Activated naive CD4-positive, alpha-beta T cell treated with Interleukin-2 at 50 U/mL for 16 hours (primary cell): Measurements from ENCODE around the gene KCNJ6.
"Not testable (repeated sequence)": the region's sequence is repeated elsewhere in the genome, so short reads cannot be mapped to it uniquely, and the experiment has no call there.

Source experiments
- DNase-seq: peaks from one replicate; pipeline ENCODE4 v3.0.0-alpha.2; 2020

KCNJ6 gene, protein sequence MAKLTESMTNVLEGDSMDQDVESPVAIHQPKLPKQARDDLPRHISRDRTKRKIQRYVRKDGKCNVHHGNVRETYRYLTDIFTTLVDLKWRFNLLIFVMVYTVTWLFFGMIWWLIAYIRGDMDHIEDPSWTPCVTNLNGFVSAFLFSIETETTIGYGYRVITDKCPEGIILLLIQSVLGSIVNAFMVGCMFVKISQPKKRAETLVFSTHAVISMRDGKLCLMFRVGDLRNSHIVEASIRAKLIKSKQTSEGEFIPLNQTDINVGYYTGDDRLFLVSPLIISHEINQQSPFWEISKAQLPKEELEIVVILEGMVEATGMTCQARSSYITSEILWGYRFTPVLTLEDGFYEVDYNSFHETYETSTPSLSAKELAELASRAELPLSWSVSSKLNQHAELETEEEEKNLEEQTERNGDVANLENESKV

DNA sequence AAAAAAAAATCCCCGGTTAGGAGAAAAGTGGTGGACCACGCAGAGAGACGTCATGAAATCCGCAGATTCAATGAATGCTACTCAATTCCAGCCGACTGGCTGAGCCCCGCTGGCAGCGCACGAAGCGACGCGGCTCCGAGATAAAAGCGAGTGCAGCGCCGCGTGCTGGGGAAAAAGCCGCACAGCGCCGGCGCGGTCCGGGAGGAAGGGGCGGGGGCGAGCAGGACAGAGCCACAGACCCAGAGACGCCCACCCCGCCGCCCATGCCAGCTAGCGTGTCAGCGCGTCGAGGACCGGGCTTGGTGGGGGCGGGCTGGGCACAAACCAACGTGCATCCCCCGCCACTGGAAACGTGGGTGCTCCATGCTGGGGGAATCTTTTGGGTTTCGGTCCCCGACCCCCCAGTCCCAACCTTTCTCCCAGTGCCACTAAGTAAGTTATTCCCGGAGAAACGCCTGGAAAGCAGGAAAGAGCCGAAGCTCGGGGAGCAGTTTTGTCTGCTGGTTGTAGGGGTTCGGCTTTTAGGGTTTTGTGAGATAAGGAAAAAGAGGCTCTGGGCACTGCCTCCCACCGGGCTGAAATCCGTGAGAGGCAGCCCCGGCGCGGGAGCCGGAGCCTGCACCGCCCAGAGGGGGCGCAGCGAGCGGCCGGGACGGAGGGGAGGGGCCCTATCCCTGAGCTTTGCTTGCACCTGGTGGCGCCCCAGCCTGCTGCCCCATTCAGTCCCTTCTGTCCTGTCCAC is at the start of gene KCNJ6:
Gene KCNJ6, minus strand, starts transcription at position 148 of the 742 bp plus-strand sequence. CDS start 75,775 bp downstream, outside the sequence.
- no peak for DNase-seq

DNA sequence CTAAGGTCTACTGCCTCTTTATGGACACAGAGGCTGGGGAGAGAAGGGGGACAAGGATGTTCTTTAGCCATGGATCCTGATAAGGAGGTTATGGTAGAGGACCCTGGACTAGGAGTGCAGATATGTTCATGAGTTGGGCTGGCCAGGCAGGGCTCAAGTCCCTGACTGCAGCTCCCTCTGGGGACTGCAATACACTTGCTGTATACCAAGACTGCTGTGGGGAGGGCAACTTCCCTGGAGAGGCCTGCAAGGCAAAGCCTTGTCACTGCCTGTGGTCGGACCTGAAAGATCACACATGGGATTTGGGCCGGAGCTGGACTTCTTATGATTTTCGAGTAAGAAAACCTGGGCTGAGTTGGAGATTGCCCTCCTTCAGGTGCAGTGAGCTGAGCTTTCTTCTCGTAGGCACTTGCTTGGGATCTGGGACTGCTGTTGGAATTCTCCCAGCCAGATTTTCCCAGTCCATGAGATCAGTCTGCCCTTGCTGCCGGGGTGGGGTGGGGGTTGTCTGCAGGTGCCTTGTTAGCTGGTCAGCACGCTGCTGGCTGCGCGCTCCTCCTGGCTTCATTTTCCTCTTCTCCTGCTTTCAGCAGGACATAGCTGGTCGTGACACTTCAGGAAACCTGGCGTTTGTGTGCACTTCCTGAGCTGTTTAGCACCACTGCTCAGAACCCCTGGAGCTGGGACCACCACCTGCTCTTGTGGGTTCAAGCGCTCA is 49.0 kb upstream of the KCNJ6 start:
- DNase-seq, result no peak

DNA sequence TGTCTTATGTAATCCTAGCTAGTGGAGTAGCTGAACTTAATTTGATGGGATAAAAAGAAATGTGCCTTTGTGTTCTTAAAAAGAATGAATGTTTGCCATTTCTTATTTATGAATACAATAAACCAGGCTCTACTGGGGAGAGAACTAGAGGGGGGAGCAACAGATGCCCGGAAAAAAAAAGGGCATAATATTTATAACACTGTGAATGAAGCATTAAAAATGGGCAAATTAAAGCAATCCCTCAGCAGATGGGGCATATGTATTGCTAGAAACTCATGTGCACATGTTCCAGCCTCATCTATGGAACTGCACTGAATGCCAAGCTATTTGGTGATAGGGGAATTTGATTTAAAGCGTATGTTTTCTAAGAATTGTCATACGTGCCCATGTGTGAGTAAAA is 42.3 kb upstream of the KCNJ6 start:
- no peak for DNase-seq

DNA sequence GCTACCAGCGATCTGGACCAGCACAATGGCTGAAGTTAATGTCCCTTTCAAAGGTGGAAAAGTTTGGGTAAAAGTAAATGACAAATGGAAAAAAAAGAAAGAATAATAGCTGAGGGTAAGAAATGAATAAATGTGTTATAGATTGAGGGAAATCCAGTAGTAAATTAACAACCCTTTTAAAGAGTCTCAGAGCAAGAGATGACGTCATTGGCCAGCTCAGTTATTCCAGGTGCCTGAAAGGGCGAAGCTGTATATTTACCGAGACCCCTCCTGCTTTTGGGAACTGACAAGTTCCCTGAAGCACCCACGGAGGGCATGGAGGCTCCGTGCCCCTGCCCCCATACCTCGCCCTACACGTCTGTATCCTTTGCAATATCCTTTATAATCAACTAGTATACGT is 40.5 kb upstream of the KCNJ6 start:
- no peak for DNase-seq

DNA sequence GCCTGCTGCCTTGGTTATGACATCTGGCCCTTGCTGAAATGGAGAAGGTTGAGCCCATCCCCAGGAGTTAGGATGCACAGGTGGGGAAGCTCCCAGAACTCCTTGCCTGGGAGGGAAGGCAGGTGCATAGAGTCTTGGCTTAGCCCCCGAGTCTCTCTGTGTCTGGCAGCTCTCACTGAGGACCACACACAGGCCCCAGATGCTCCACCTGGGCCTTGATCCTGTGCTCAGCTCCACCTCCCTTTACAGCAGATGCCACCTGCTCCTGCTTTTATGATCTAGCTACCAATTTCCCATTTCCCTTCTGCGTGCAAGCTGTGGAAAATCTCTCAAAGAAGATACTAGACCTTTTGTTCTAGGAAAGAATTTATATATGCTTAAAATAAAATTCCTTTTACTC is 28.8 kb upstream of the KCNJ6 start:
- no peak for DNase-seq

DNA sequence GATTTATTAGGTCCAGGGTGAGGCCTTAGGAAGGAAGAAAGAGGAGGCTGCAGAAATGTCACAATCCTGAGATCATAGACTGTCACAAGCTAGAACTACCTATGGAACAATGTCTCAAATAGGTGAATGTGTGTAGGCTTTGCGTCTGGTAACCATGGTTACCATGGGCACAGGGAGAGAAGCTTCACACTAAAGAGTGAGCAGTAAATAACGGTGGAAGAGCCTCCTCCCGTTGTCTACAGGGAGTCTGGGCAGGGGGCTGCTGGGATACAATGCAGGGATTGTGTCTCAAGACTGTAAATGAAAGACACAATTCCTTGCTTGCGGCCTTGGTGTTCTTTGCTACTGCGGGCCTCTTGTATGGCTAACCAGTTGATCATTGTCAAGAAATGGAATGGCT is 28.2 kb upstream of the KCNJ6 start:
- no peak for DNase-seq

DNA sequence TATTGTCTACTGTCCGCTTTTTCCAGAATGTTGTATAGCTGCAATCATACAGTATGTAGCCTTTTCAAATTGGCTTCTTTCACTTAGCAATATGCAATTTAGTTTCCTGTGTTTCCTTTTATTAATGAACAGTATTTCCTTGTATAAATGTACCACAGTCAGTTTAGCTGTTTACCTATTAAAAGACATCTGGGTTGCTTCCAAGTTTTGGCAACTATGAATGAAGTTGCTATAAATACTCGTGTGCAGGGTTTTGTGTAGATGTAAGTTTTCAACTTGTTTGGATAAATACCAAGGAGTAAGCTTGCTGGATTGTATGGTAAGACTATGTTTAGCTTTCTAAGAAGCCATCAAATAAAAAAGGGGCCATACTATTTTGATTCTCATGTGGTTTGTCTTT is 24.4 kb upstream of the KCNJ6 start:
- DNase-seq, result no peak

DNA sequence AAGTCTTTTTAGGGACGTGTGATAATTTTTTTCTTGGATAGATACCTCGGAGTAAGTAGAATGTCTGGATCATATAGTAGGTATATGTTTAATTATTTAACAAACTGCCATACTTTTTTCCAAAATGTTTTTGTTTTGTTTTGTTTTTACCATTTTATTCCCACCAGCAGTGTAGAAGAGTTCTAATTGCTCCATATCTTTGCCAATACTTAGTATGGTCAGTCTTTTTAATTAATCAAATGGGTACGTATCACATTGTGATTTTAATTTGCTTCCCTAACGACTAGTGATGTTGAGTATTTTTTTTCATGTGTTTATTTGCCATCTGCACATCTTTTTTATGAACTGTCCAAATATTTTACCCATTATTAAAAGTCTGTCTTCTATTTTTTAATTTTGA is 23.6 kb upstream of the KCNJ6 start:
- no peak for DNase-seq

DNA sequence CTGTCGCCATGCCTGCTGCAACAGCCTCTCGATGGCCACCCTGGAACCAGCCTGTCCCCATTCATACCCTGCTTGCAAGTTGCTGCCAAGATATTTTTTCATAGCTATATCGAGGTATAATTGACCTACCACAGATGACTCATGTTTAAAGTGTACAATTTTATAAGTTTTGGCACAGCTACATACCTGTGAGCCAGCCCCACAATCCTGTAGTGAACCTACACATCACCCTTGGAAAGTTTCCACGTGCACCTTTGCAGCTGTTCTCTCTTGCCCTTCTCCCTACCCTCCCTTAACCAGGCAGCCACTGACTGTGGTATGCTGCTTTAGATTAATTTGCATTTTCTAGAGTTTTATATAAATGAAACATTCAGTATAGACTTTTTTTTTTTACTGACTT is 23.0 kb upstream of the KCNJ6 start:
- DNase-seq, result no peak

DNA sequence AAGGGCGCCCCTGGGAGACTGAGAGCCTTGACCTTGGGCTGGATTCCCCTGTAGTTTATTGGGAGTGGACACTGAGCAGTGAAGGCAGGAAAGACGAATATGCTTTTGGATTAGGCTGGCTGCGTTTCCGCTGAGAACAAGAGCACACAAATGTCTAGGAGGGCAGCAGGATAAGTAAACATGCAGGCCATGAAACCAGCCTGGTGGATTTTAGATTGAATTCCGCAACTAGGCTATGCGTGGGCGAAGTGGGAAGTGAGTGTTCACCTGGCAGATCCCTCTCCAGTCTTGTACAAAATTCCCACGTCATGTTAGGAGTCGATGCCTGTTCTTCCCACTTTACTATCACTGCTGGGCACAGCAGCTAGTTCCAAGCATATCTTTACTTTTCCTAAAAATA is 21.4 kb upstream of the KCNJ6 start:
- DNase-seq, result no peak

DNA sequence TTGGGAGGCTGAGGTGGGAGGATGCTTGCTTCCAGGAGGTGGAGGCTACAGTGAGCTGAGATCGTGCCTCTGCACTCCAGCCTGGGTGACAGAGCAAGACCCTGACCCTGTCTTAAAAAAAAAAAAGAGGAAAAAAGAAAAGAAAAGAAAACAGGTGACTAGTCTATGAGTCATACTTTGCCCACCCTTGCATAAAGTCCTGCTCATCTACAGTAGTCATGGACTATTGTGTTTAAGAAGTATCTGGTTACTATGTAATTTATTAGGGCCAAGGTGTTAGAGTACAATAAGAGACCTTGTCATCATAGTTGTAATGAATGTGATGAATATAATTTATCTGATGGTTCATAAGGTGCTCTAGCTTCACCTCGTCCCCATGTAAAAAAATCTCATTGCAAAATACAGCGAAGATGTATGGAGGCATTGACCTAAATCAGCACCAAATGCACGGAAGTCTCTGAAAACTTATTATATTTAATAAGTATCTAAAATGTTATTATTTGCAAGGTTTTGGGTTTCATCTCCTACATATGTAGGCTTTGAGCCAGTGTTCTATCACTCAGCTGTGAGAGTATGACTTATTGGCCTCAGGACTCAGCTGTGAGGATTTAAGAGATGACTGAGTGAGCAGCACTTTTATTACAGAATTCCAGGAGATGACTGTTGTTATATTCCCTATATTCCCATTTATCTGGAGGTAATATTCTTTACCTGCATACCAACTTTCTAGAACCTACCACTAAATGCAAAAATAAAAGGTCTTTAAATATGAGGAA is 19.9 kb upstream of the KCNJ6 start:
- no peak for DNase-seq

DNA sequence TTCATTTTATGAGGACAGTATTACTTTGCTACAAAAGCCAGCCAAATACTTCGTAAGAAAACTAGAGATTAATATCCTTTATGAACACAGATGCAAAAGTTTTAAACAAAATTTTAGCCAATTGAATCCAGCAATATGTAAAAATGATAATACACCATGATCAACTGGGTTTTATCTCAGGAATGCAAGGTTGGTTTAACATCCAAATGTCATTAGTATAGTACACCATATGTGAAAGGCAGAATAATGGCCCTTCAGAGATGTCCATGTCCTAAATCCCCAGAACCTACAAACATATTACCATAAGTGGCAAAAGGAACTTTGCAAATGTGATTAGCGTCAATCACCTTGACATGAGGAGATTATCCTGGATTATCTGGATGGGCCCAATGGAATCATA is 16.7 kb upstream of the KCNJ6 start:
- no peak for DNase-seq

DNA sequence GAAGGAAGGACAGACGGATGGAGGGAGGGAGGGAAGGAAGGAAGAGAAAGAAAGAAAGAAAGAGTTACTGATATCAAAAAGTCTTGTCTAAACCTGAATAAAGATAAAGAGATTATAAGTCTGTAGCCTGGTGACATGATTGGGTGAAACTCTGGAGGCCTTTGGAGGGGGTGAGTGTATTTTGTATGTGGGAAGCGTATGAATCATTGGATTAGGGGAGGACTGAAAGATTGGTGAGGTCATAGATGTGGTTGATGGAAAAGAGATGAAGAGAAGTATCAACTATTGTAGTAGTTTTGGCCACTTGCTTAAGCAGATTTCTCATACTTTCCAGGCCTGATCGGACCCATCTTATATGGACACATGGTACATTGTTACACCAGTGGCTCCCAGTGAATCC is 11.5 kb upstream of the KCNJ6 start:
- no peak for DNase-seq

DNA sequence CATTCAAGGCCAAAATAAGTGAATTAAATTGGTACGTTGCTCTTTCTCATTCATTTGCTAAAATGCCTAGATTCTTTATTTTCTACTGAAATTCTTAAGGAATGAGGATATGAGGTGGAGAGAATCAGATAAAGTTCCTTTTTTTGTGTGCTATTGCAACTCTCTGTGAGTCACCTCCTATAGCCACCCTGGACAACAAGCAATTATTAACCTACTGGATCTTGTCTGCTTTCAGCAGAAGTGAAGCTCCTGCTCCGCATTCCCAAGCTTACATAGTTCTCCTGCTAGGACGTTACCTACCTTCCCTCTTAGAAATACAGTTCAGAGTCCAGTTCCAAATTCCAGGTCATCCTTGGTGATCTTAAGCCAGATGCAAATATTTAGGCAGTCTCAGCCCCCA is 4.8 kb upstream of the KCNJ6 start:
- no peak for DNase-seq

DNA sequence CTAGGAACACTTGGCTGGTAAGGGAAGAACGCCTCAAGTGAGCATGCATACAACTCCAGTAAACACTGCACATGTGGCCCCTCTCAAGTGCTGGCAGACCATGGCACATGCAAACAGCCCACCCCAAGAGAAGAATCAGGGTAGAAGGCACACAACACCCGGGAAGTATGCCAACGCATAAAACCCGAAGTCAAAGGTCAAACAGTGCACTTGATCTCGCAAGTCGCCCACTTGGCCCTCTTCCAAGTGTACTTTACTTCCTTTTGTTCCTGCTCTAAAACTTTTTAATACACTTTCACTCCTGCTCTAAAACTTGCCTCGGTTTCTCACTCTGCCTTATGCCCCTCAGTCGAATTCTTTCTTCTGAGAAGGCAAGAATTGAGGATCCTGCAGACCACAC is 4.0 kb upstream of the KCNJ6 start:
- not testable (repeated sequence) for DNase-seq

DNA sequence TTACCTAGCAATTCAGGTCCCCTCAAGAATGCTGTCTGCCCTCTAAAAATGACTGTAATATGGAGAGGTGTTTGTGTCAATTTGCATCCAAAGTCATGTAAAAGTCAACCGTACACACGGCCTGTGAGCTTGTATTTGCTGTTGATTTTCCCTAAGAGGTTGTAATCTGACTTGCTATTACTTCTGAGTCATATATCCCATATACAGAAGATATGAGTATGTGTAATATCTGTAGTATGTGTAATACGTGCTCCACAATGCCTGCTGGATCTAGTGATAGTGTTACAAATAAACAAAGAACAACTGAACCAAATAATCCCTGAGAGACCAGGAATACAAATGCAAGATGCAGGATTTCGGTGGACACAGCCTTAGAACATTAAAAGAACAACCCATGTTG is 1.4 kb upstream of the KCNJ6 start:
- no peak for DNase-seq

DNA sequence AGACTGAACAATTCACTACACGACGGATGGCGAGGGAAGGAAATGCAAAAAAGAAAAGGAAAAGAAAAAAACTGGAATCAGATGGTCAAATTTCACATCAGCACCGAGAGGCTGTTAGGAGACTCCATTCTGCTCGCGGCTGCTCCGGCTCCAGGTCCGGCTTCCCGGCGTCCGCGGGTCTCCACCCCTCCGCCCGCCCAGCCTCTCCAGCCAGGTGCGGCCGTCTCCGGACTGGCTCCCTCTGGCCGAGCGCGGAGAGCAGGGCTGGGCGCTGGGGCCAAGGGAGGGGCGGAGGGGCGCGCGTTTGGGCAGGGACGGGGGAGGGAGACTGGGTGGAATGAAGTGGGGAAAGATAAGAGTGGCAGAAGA is 332 bp downstream of the KCNJ6 start:
- no peak for DNase-seq

DNA sequence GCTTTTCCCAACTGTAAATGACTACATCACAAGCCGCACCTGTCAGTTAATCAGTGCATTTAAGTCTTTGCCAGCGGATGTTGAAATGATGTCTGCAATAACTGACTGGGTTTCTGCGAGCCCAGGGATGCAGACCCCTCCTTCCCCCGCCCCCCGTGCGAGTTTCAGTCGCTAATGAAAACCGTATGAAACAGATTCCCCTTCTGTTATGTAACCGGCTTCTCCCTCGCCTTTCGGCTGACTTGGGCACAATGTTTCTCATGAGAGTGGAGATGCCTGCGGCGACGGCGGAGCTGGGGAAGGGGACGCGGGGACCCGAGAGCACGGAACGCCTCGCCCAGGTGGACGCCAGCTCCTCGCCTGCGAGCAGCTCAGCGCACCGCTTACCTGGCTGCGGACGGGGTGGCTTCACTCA is 753 bp downstream of the KCNJ6 start:
- no peak for DNase-seq

DNA sequence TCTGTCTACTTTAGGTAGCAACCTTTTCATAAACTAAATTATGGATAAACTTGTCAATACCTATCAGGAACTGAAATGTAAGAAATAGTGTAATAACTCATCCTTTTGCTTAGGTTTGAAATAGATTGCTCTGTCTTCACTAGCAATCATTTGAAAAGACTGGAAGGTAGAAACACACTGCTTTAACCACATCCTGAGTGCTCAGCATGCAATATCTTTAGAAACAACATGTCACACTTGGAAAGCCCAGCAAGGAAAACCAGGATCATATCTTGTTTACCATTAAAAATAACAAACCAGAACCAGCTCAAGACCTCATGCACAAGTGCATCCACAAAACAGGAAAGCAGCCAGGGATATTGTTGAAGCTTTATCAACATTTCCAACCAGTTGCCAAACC is 3.6 kb downstream of the KCNJ6 start:
- DNase-seq, result no peak

DNA sequence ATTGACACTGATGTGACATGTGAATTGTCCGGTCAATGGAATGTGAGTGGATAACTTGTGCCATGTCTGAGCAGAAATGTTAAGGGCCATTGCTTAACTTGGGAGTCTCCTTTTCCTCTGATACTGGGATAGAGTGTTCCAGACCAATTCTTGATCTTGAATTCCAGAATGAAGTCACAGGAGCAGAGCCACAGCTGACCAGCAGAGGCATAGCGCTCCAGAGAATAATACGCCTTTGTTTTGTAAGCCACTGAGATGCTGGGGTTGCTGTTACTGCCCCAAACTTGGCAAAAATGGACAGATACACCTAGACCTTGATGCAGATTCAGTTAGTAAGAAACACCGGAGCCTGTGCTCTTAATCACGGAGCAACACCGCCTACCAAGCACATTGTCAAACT is 6.3 kb downstream of the KCNJ6 start:
- DNase-seq, result no peak

DNA sequence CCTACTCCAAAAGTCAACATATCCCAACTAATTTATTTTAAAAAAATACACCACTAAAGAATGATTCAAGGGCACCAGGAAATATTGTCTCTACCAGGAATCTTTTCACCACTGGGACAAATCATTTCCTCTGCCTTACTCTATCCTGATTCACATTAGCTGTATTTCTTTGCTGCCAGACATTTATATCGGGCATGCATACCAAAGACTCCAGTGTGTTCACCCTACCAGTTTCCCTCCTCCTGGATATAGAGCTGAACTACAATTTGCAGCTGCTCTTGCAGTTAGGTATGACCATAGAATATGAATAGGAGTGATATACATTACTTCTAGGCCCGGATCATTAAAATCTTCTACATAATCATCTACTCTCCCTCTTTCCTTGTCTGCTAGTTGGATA is 7.6 kb downstream of the KCNJ6 start:
- no peak for DNase-seq

DNA sequence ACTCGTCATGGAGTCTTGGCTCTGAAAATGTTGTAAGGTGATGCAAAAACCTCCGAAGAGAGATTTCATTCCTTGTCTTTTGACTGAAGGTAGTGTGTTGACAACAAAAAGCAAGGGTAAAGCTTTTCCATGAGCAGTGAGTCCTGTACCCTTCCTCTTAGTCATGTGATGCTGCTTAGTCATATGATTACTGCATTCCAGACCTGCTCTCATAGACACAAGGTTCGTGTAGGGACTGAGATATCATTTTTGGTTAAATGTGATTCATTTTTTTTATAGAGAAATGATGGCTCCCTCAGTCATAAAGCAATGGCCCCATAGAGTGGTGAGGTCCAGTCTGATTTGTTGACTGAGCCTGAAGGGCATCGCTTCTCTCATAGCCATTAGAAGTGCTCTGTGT is 9.2 kb downstream of the KCNJ6 start:
- DNase-seq, result no peak

DNA sequence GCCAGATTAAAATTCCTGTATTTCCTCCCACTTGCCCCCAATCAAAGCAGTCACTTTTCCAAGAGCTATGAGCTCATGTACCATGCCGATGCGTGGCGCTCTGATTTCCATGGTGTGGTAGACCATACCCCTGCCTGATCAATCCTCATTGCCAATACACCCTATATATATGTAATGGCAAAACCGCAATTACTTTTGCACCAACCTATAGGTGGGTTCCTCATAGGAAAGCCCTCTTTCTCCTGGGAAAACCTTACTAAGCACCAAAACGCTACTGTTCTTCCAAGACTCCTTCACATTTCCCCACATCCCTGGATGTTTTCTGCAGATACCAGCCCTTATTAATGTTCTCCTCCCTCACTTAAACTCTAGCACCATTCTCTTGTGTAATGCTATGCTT is 11.0 kb downstream of the KCNJ6 start:
- DNase-seq, result no peak
